ENCODE results near the gene TMEM255B.

GRCh38 chr13:113801289-113801961 is 42.4 kb downstream of the TMEM255B start:
- no peak for TF ChIP-seq CTCF (IDR thresholded peaks at IDR 0.05; ENCODE audit: extremely low read depth in 1 of 2, insufficient read depth in 1 of 2, low read depth in 1 of 2, low read length in 2 of 2)
- no peak for TF ChIP-seq EZH2 (IDR thresholded peaks at IDR 0.05; ENCODE audit: borderline replicate concordance, low read depth, low read length, severe bottlenecking)
- no peak for TF ChIP-seq MYC (IDR thresholded peaks at IDR 0.05; ENCODE audit: low read depth, low read length)
- no peak for TF ChIP-seq GATA2 (IDR thresholded peaks at IDR 0.05; ENCODE audit: insufficient read depth, insufficient read length, low read depth, low read length)
